Medulla oblongata (tissue), 1 donor: ENCODE data around the gene MAP3K7.
"Not testable (repeated sequence)": the region's sequence is repeated elsewhere in the genome, so short reads cannot be mapped to it uniquely, and the experiment has no call there.

Experiments used
- DNase-seq: peaks from one replicate; pipeline ENCODE4 v3.0.0-alpha.2; 2015; ENCODE audit errors: extremely low spot score

The MAP3K7 gene

GRCh38 chr6:90578894-90579549 is 7.8 kb downstream of the MAP3K7 start:
- DNase-seq, result no peak

GRCh38 chr6:90575267-90575666 is 11.6 kb downstream of the MAP3K7 start:
- no peak for DNase-seq

GRCh38 chr6:90574610-90575009 is 12.3 kb downstream of the MAP3K7 start:
- peak; percentile 28 for DNase-seq

GRCh38 chr6:90573624-90574023 is 13.2 kb downstream of the MAP3K7 start:
- DNase-seq, result no peak

- DNase-seq, result no peak
Measured at GRCh38 chr6:90572856-90573255, 14.0 kb downstream of the MAP3K7 start.

- no peak for DNase-seq
Measured at GRCh38 chr6:90569223-90569622, 17.6 kb downstream of the MAP3K7 start.

GRCh38 chr6:90567682-90568081 is 19.2 kb downstream of the MAP3K7 start:
- DNase-seq, result not testable (repeated sequence)

DNA sequence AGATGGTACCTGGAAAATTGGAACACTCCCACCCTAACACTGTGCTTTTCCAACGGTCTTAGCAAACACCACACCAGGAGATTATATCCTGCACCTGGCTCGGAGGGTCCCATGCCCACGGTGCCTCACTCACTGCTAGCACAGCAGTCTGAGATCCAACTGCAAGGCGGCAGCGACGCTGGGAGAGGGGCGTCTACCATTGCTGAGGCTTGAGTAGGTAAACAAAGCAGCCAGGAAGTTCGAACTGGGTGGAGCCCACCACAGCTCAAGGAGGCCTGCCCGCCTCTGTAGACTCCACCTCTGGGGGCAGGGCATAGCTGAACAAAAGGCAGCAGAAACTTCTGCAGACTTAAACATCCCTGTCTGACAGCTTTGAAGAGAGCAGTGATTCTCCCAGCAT is 24.5 kb downstream of the MAP3K7 start:
- not testable (repeated sequence) for DNase-seq

- no peak for DNase-seq
Measured at GRCh38 chr6:90559931-90560330, 26.9 kb downstream of the MAP3K7 start.

DNA sequence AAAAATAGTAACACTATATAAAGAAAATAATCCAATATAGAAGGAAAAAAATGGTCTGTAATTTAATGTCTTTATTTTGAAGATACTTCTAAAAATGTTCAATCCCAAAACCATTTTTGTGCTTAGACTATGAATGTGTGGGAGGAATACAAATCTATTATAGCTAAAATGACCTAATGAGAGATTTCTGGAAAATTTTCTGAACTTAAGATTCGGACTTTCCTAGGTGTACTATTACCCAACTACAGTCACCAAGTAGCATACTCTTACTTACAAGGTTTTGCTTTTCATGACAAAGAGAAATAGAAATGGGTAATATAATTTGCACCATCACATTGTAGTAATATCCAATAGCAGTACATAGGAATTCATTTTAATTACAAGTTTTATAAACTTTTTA is 29.9 kb downstream of the MAP3K7 start:
- DNase-seq, result no peak

DNA sequence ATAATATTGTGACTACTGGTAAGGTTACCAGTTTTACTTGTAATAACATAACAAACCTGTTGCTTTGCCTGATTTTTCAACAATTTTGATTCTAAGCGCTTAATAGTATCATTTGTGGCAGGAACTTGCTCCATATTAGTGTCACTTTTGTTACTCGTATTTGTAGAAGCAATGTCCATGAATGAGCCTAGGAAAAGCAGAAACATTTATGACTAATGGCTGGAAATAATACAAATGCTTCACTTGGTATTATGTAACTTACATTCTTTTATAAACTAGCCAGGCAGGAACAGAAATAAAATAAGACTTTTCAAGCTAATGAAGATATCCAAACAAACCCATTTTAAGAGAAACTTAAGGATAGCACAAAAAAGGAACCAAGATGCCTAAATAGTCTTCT is 38.9 kb downstream of the MAP3K7 start:
- DNase-seq, result no peak

GRCh38 chr6:90547079-90547478 is 39.8 kb downstream of the MAP3K7 start:
- no peak for DNase-seq

DNA sequence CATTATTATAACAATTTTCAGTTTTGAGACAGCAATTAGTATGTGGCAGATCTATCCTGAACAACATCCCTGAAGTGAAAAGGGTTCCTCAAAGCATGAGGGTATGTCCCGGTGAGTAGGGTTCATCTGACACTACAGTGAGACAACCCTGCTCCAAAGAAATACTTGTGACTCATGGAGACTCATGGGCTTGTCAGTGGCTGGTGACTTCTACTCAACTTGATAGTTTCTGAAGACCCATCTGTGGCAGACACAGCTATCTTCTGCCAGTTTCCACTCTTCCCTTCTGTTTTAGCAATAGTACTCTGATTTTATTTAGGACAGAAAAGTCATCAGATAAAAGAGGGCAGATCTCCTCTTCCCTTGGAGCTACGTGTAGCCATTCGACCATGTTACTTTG is 41.4 kb downstream of the MAP3K7 start:
- DNase-seq, result no peak

DNA sequence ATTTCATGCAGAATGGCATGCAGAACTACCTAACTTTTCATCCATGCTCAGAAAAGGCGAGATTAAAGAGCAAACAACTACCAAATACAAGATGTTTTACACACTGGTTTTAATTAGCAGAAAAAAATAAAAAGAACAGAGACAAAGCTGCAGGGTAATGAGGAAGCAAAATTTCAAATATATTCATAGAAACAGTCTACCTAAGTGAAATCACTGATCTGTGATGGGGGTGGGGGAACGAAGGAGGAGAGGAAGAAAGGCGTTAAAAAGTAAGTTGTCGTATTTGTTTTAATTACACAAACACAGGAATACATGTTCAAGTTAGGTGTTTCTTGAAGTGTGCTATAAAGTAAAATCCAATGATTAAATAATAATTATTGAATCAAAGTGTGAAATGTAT is 42.1 kb downstream of the MAP3K7 start:
- DNase-seq, result no peak

GRCh38 chr6:90544081-90544480 is 42.8 kb downstream of the MAP3K7 start:
- DNase-seq, result no peak

DNA sequence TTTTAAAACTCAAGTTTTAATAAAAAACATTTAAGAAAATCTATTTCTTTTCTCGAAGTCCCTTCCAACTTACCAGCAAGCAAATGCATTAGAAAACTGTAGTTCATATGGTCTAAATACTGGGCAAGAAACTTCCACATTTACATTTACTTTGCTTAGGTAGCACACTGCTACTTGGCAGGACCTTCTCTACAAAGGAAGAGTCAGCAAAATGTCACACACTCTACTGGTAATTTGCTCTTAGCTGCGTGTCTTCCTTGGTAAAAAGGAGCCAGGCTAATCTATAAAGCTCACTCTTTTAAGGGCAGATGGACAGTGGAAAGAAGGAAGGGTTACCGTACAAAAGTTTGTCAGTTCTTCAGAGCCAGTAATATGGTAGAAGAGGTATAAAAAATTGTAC is 45.7 kb downstream of the MAP3K7 start:
- no peak for DNase-seq

DNA sequence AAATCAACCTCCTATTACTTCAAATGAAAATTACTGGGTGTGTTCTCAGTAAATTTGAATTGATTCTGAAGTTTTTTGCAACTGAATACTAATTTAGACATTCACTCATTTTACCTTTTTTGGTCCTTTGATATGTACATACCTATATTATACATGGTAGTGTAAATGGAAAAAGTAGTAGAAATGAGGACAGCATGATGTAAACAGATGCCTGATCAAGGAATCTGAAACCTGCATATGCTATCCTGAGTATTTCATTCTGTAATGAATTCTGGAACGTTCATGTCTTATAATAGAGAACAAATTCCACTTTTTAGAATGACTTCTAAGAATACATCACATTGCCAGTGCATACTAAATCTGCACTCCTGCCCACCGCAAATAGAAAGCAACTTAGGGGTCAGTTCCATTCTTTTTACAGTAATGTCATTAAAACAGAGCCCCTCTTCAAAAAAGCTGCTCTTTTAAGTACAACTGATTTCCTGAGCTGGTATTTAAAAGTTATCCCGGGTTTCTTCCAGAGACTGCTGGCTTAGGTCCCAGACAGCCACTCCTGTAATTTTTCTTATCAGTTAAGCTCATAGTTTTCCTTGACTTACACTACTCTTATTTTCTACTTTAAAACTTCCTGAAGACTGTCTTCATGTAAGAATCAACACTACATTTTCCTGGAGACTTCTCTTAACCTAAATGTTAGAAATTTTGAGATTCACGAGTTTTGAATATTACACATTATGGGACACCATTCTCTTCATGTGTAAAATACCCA is 48.4 kb downstream of the MAP3K7 start:
- DNase-seq, result no peak

DNA sequence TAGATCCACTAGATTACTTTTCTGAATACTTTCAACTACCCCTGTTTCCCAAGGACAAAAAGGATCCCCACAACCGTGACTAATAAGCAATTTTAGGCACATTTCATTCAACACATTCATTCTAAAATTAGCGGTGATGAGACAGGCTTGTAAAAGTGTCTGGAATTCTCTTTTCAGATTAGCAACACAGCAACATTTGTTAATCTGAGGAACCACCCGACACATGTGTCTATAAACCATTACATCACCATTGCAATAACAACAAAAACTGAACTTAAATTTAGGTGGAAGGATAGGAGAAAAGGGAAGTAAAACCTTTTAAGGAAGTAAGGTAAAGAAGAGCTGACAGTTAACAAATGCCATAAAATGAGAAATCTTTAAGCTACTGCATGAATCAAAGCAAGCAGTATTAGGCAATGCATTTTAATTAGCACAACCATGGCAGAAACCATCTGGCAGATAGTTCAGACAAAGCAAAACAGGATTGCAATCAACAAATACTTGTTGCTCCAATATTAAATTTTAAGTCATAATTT is 49.1 kb downstream of the MAP3K7 start:
- DNase-seq, result peak; percentile 43

- DNase-seq, result no peak
Measured at GRCh38 chr6:90537027-90537426, 49.8 kb downstream of the MAP3K7 start.

DNA sequence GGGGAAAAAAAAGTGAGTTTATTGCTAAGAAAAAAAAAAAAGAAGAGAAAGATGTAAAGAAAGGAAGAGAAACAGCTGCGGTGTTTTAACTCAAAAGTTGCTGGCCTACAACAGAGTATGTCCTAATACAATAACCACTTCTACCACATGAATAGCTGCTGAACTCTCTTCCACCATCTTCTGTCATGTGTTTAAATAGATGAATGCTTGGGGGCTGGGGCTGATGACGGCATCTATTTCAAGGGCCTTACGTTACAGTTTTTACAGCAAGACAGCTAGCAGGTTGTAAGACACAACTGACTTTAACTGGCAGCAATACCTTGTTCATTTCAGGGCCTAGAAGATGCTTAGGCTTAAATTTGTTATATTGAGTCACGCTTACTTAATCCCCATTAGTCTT is 50.4 kb downstream of the MAP3K7 start:
- no peak for DNase-seq

DNA sequence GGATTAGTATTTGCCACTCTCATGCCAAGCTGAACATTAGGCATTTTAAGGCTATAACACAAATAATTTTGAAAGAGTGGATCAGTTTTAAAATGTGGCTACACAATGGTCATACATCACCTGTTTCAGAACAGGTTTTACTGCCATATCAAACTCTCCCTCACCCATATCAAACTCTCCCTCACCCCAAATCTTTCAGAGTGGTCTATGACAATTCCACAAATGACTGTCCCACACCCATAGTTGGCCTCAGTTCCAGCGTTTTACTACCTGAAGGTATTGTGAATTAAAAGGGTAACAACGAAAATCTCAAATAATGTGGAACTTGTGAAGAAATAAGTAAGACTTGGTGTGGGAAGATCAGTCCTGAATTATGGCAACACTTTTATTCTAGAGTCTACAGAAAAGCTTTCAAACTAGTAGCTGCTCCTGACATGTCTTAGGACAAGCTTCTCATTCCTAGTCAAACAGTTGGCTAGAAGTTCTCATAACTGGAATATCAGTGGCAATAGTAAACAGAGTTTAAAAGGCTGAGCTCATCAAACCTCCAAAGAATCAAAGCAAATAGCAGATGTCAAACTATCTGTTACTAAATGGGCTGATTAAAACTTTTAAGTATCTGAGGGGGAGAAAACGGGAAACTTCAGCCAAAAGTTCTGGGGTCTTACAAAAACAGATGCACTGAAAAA is 52.4 kb downstream of the MAP3K7 start:
- DNase-seq, result no peak

DNA sequence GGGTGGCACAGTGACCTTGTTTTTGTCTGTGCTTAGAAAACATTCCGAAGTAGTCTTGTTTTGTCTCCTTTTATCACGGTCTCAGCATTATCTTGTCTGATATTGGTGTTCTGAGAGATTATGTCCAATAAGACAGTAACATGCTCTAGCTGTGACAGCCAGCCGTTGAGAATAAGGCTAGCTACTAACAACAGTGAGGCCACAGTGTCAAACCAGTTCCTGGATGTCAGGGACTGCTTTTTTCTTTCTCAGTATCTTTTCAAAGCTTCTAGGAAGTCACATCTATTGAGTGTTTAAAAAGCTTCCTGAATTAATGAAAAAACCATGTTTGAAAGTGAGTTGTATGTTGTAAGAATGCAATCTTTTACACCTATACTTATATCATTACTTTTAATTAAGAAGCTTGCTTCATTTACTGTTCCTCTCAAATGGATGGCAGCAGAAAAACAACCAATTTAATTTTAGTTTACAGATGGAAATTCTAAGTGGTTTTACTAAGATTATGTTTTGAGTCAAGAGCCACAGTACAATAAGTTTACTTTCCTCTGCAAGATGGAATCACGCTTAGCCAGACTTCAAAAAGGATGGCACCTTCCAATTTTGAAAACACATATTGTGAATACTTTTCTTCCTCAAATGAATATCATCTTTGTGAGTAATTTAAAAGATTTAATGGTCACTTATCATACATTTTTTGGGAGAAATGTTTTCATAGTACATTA is 53.1 kb downstream of the MAP3K7 start:
- no peak for DNase-seq
